PC-9 (cell line): ENCODE results near the gene NPB.

Source experiments
- CTCF ChIP-seq: fragments of 200-600 bp; sonication (generic); conservative IDR thresholded peaks from 2 replicates; pipeline ENCODE4 v1.6.1; 2017; ENCODE audit warnings: mixed run types, antibody characterized with exemption, mild to moderate bottlenecking, moderate library complexity
- EZH2 ChIP-seq: fragments of 200-600 bp; sonication (generic); IDR thresholded peaks from 2 replicates; pipeline ENCODE4 v1.8.0; 2017; ENCODE audit warnings: antibody characterized with exemption, low read depth

GRCh38 chr17:81905424-81905875, 3.4 kb downstream of the NPB start:
- TF ChIP-seq CTCF (no peak), EZH2 (no peak)
